ENCODE results near the gene C5orf24.

Gene C5orf24

DNA sequence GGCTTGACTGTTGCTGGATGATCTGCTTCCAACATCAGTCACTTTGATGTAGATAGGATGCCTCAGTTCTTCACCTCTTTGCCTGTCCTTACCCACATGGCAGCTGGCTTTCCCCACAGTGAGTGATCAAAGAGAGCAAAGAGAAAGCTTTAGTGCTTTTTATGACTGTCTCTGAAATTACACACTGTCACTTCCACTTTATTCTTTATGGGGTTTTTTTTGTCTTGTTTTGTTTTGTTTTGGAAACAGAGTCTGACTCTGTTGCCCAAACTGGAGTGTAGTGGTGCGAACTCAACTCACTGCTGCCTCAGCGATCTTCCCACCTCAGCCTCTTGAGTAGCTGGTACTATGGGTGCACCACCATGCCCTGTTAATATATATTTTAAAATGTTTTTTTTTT is 32.4 kb upstream of the C5orf24 start:
- DNase-seq, result no peak
- no peaks in the 10 kb centered on the region; the same call in 1 of the 2 replicates for H3K36me3 ChIP-seq (replicated peaks; ENCODE audit: insufficient read depth, low read length)
- H3K9me2 ChIP-seq (replicated peaks; ENCODE audit: insufficient read depth, low read length), result no peaks in the 10 kb centered on the region
- H3K9me3 ChIP-seq (replicated peaks; ENCODE audit: insufficient read depth, low read length), result no peaks in the 10 kb centered on the region
- TF ChIP-seq EZH2 (optimal IDR thresholded peaks at IDR 0.05; ENCODE audit: low read depth, low read length) (no peak), EZH2phosphoT487 (IDR thresholded peaks at IDR 0.05; ENCODE audit: low read length) (no peak)
- TF ChIP-seq, protein P1, sequence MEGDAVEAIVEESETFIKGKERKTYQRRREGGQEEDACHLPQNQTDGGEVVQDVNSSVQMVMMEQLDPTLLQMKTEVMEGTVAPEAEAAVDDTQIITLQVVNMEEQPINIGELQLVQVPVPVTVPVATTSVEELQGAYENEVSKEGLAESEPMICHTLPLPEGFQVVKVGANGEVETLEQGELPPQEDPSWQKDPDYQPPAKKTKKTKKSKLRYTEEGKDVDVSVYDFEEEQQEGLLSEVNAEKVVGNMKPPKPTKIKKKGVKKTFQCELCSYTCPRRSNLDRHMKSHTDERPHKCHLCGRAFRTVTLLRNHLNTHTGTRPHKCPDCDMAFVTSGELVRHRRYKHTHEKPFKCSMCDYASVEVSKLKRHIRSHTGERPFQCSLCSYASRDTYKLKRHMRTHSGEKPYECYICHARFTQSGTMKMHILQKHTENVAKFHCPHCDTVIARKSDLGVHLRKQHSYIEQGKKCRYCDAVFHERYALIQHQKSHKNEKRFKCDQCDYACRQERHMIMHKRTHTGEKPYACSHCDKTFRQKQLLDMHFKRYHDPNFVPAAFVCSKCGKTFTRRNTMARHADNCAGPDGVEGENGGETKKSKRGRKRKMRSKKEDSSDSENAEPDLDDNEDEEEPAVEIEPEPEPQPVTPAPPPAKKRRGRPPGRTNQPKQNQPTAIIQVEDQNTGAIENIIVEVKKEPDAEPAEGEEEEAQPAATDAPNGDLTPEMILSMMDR (IDR thresholded peaks at IDR 0.05; ENCODE audit: low read length), result no peak
- H3K27me3 ChIP-seq (replicated peaks; ENCODE audit: insufficient read depth, low read length), result no peaks in the 10 kb centered on the region
- H3K4me1 ChIP-seq (ENCODE audit: low read length), result peaks cover 5% of the 10 kb centered on the region
- H2AFZ ChIP-seq (ENCODE audit: low read length), result no peak overlapping the region
- H3K79me2 ChIP-seq (ENCODE audit: low read length), result no peaks in the 10 kb centered on the region
- no peak overlapping the region for H3K4me3 ChIP-seq (ENCODE audit: low read length)
- no peak overlapping the region for H3K27ac ChIP-seq (ENCODE audit: low read length)
- H3K4me2 ChIP-seq (ENCODE audit: low read depth, low read length), result no peak overlapping the region
- H3K9ac ChIP-seq (ENCODE audit: low read length), result no peak overlapping the region
- H4K20me1 ChIP-seq (ENCODE audit: insufficient read depth, low read length), result no peaks in the 10 kb centered on the region
- peaks cover 6% of the 10 kb centered on the region; the same call in 1 of the 2 replicates for H3F3A ChIP-seq (ENCODE audit: insufficient read depth, low read length)

DNA sequence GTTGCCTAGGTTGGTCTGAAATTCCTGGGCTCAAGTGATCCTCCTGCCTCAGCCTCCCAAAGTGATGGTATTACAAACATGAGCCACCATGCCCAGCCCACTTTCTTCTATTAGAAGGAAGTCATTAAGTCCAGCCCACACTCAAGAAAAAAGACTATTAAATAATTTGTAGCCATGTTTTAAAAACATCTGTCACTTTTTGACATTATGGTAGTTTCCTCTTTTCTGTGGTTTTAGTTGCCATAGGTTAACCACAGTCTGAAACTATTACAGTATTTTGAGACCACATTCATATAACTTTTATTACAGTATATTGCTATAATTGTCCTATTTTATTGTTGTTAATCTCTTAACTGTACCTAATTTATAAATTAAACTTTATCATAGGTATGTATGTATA is 31.9 kb upstream of the C5orf24 start:
- no peaks in the 10 kb centered on the region for H3K9me3 ChIP-seq (replicated peaks; ENCODE audit: insufficient read depth, low read length)
- no peak overlapping the region for H3K4me3 ChIP-seq (ENCODE audit: low read length)
- H3K36me3 ChIP-seq (replicated peaks; ENCODE audit: insufficient read depth, low read length), result no peaks in the 10 kb centered on the region; the same call in 1 of the 2 replicates
- H3K27ac ChIP-seq (ENCODE audit: low read length), result no peak overlapping the region
- no peaks in the 10 kb centered on the region for H3K79me2 ChIP-seq (ENCODE audit: low read length)
- no peak overlapping the region for H3K4me2 ChIP-seq (ENCODE audit: low read depth, low read length)
- H3K27me3 ChIP-seq (replicated peaks; ENCODE audit: insufficient read depth, low read length), result no peaks in the 10 kb centered on the region
- H3K9me2 ChIP-seq (replicated peaks; ENCODE audit: insufficient read depth, low read length), result no peaks in the 10 kb centered on the region
- peaks cover 6% of the 10 kb centered on the region; the same call in 1 of the 2 replicates for H3F3A ChIP-seq (ENCODE audit: insufficient read depth, low read length)
- H2AFZ ChIP-seq (ENCODE audit: low read length), result no peak overlapping the region
- TF ChIP-seq EZH2phosphoT487 (IDR thresholded peaks at IDR 0.05; ENCODE audit: low read length), result no peak
- TF ChIP-seq, protein P1 (IDR thresholded peaks at IDR 0.05; ENCODE audit: low read length), result no peak
- TF ChIP-seq EZH2 (optimal IDR thresholded peaks at IDR 0.05; ENCODE audit: low read depth, low read length), result no peak
- peak; percentile 28 for DNase-seq
- no peaks in the 10 kb centered on the region for H4K20me1 ChIP-seq (ENCODE audit: insufficient read depth, low read length)
- peaks cover 5% of the 10 kb centered on the region for H3K4me1 ChIP-seq (ENCODE audit: low read length)
- no peak overlapping the region for H3K9ac ChIP-seq (ENCODE audit: low read length)

DNA sequence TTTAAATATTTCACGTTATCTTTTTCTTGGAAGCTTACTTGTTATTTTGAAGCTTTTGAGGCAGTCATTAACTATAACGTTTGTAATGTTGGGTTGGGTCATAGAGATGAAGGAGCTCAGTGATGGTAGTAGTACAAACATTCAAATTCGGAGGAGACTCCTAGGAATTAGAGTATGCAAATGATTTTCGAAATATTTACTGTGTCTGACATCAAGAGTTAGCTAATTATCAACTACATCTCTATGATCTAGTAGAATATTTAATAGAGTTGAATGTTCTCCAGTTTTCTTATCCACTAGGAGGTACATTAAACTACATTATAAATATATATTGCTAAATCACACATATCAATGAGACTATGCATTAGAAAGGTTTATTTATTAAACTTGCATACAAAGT is 28.8 kb upstream of the C5orf24 start:
- H3K9ac ChIP-seq (ENCODE audit: low read length), result no peak overlapping the region
- H3K4me2 ChIP-seq (ENCODE audit: low read depth, low read length), result no peak overlapping the region
- peaks cover 6% of the 10 kb centered on the region; the same call in 1 of the 2 replicates for H3F3A ChIP-seq (ENCODE audit: insufficient read depth, low read length)
- H4K20me1 ChIP-seq (ENCODE audit: insufficient read depth, low read length), result no peaks in the 10 kb centered on the region
- H3K79me2 ChIP-seq (ENCODE audit: low read length), result no peaks in the 10 kb centered on the region
- H3K4me3 ChIP-seq (ENCODE audit: low read length), result no peak overlapping the region
- no peak overlapping the region for H3K27ac ChIP-seq (ENCODE audit: low read length)
- H3K27me3 ChIP-seq (replicated peaks; ENCODE audit: insufficient read depth, low read length), result no peaks in the 10 kb centered on the region
- H3K36me3 ChIP-seq (replicated peaks; ENCODE audit: insufficient read depth, low read length), result peaks cover 4% of the 10 kb centered on the region; the same call in 1 of the 2 replicates
- DNase-seq, result no peak
- no peaks in the 10 kb centered on the region for H3K9me2 ChIP-seq (replicated peaks; ENCODE audit: insufficient read depth, low read length)
- no peak overlapping the region for H2AFZ ChIP-seq (ENCODE audit: low read length)
- TF ChIP-seq, protein P1 (IDR thresholded peaks at IDR 0.05; ENCODE audit: low read length), result no peak
- TF ChIP-seq EZH2phosphoT487 (IDR thresholded peaks at IDR 0.05; ENCODE audit: low read length) (no peak), EZH2 (optimal IDR thresholded peaks at IDR 0.05; ENCODE audit: low read depth, low read length) (no peak)
- no peaks in the 10 kb centered on the region for H3K9me3 ChIP-seq (replicated peaks; ENCODE audit: insufficient read depth, low read length)
- peaks cover 5% of the 10 kb centered on the region for H3K4me1 ChIP-seq (ENCODE audit: low read length)
